Osteocyte (in vitro differentiated cells): Measurements from ENCODE around the gene LRIG1. TPM values are rescaled to one million over a fixed set of nuclear protein-coding genes. Genes with fewer than 3 reads are reported as not detected.
A peak's percentile ranks its signal among the peaks of the same experiment; 100 is the strongest.

Experiments
- DNase-seq: peaks from one replicate; pipeline ENCODE4 v3.0.0; 2021; ENCODE audit warnings: mixed read lengths; ENCODE audit not compliant: unreplicated experiment; ENCODE audit errors: extremely low spot score
- H3K27ac Mint-ChIP-seq: one replicate; pipeline ENCODE4 v1.8.0; 2021; ENCODE audit warnings: mild to moderate bottlenecking, mixed read lengths; ENCODE audit not compliant: unreplicated experiment
- H3K27me3 Mint-ChIP-seq: one replicate; pipeline ENCODE4 v1.8.0; 2021; ENCODE audit warnings: mixed read lengths; ENCODE audit not compliant: unreplicated experiment
- H3K36me3 Mint-ChIP-seq: one replicate; pipeline ENCODE4 v1.8.0; 2021; ENCODE audit warnings: mixed read lengths; ENCODE audit not compliant: unreplicated experiment
- H3K4me1 Mint-ChIP-seq: one replicate; pipeline ENCODE4 v1.8.0; 2021; ENCODE audit warnings: mixed read lengths; ENCODE audit not compliant: unreplicated experiment
- H3K4me3 Mint-ChIP-seq: one replicate; pipeline ENCODE4 v1.8.0; 2021; ENCODE audit warnings: mild to moderate bottlenecking, moderate library complexity, mixed read lengths; ENCODE audit not compliant: unreplicated experiment
- H3K9me3 Mint-ChIP-seq: one replicate; pipeline ENCODE4 v1.8.0; 2021; ENCODE audit warnings: mixed read lengths; ENCODE audit not compliant: unreplicated experiment
- total RNA-seq: library from RNA; stranded (reverse); gene quantifications from 2 replicates; pipeline ENCODE4 v1.2.1, GENCODE V29; 2021
- TF ChIP-seq, protein P1 (sequence below): fragments of 200-600 bp; sonication (generic); IDR thresholded peaks from 2 replicates; pipeline ENCODE4 v1.5.0; 2021; ENCODE audit warnings: antibody characterized with exemption, mild to moderate bottlenecking, moderate library complexity

Gene LRIG1
- total RNA-seq, 1 donor from 2014 or later = 60.8 TPM

DNA sequence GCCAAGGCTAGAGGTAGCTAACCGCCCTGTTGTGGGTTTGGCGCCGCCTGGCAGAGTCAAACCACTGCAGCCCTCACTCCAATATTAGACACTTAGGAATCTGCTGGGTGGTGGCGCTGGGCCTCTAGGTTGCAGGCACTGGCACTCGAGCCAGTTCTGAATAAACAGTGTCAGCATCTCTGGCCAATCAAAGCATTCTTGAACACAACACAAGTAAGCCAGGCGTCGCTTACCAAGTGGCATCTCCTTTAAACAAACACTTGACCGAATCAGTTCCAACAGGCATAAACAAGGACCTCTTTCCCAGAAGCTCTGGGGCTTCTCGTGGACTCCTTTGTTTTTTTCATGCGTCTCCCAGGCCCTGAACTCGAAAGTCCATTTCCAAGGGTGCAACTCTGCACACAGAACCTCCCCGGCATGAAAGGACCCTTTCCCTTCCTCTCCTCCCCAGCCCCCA, 82.3 kb downstream of the LRIG1 start:
- H3K9me3 Mint-ChIP-seq = peaks cover 6% of the 10 kb centered on the region
- peaks cover 16% of the 10 kb centered on the region for H3K4me1 Mint-ChIP-seq
- H3K27me3 Mint-ChIP-seq = no peaks in the 10 kb centered on the region
- peaks cover 51% of the 10 kb centered on the region for H3K36me3 Mint-ChIP-seq
- TF ChIP-seq, protein P1, sequence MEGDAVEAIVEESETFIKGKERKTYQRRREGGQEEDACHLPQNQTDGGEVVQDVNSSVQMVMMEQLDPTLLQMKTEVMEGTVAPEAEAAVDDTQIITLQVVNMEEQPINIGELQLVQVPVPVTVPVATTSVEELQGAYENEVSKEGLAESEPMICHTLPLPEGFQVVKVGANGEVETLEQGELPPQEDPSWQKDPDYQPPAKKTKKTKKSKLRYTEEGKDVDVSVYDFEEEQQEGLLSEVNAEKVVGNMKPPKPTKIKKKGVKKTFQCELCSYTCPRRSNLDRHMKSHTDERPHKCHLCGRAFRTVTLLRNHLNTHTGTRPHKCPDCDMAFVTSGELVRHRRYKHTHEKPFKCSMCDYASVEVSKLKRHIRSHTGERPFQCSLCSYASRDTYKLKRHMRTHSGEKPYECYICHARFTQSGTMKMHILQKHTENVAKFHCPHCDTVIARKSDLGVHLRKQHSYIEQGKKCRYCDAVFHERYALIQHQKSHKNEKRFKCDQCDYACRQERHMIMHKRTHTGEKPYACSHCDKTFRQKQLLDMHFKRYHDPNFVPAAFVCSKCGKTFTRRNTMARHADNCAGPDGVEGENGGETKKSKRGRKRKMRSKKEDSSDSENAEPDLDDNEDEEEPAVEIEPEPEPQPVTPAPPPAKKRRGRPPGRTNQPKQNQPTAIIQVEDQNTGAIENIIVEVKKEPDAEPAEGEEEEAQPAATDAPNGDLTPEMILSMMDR = no peak
- DNase-seq = no peak
- H3K4me3 Mint-ChIP-seq = no peak overlapping the region
- H3K27ac Mint-ChIP-seq = no peak overlapping the region

DNA sequence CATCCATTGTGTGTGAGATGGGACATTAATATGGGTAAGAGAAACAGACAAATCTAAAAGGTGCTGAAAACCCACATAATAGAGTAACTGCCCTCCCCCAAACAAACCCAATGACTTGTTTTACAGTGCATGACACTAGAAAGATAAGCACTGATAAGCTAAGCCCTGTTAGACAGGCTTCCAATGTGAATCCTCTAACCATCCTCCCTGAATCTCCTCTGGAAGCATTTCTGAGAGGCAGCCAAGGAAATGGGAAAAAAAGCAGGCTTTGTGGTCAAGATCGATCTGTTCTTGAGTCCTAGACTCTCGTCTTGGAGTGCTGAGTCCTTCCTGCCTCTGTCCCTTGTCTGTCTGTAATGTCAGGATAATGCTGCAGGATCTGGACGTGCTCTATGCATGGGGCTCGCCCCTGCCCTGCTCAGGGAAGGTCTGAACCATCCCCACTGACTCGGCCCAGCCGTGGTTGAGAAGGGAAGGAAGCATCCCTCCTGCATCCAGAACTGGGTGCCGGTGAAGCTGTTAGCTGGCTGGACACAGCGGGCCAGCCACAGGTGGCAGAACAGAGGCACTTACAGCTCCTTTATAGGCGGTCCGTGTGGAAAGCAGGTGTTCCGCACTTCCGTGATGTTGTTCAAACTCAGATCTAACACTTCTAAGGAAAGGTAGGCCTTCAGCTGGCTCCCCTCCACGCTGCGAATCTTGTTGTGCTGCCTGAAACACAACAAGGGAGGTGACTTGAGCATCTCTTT, 84.1 kb downstream of the LRIG1 start:
- Mint-ChIP-seq H3K4me3 (no peak overlapping the region), H3K27ac (no peak overlapping the region), H3K4me1 (peaks cover 21% of the 10 kb centered on the region), H3K27me3 (no peaks in the 10 kb centered on the region), H3K36me3 (peaks cover 53% of the 10 kb centered on the region), H3K9me3 (no peaks in the 10 kb centered on the region)
- no peak for DNase-seq
- TF ChIP-seq, protein P1 = no peak

DNA sequence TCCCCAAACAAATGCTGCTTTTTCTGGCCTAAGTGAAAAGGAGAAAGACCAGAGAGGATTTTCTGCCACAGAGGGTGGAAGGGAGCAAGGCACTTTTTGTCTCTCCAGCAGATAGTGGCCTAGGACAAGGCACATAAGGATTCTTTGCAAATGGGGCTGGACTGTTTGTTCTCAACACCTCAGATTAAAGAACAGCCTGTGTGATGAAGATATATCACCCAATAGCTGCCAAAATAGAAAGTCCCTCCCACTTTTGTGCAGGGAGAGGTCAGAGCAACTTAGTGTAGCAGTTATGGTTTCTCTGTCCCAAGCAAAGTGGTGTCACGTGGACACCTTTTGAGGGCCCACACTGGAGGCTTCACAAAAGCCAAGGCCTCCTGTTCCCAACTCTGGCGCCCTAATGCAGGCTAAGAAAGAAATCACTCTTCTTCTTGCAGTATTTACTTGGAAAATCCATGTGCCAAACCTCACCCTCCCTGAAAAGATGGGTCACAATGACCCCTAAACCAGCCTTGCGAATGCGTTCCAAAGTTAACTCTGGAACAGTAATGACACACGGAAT, 84.9 kb downstream of the LRIG1 start:
- H3K4me3 Mint-ChIP-seq = no peak overlapping the region
- H3K27me3 Mint-ChIP-seq = no peaks in the 10 kb centered on the region
- TF ChIP-seq, protein P1 = no peak
- no peak for DNase-seq
- H3K27ac Mint-ChIP-seq = no peak overlapping the region
- peaks cover 57% of the 10 kb centered on the region for H3K36me3 Mint-ChIP-seq
- peaks cover 21% of the 10 kb centered on the region for H3K4me1 Mint-ChIP-seq
- H3K9me3 Mint-ChIP-seq = no peaks in the 10 kb centered on the region

DNA sequence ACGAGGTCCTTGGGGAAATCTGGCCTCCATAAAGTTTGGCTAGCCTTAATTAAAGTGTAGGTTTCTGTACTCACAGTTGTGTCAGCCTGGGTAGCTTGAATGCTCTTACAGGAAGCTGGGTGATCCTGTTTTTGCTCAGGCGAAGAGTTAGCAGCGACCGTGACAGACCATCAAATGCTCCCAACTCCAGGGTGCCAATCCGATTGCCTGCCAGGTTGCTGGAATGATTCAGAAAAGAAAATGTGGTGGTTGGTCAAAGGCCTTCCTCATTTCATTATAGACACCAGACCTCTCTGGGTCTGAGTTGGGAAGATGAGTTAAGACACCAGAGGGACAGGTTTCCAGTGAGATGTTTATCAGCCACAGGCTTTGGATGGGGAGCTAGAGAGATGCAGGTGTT, 86.0 kb downstream of the LRIG1 start:
- no peak overlapping the region for H3K27ac Mint-ChIP-seq
- H3K4me3 Mint-ChIP-seq = no peak overlapping the region
- peaks cover 21% of the 10 kb centered on the region for H3K4me1 Mint-ChIP-seq
- peaks cover 54% of the 10 kb centered on the region for H3K36me3 Mint-ChIP-seq
- TF ChIP-seq, protein P1 = no peak
- no peaks in the 10 kb centered on the region for H3K9me3 Mint-ChIP-seq
- no peaks in the 10 kb centered on the region for H3K27me3 Mint-ChIP-seq
- DNase-seq = no peak

DNA sequence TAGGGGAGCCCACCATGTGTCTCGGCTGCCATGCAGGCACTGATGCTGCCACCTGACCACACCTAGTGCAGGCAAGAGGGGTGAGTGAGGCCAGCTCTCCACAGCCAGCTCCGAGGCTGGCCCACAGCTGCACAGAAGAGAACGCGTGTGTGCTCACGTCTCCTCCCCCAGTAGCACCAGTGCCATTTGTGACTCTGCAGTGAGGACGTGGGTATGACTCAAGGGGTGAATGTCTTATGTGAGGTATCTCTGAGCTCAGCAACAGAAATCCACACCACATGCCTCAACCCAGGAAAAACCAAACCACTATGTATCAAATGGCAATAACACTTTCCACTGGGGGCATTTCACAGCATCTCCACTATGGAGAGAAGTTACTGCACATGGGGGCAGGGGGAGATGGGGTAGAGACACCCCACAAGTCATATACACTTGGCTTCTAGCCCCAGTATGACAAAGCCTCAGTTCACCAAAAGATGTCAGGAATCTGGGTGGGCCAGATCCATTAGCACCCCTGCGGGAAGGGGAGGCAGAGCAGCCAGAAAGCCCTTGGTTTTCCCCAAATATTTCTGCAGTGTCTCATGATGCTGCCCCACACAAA, 87.6 kb downstream of the LRIG1 start:
- Mint-ChIP-seq H3K9me3 (no peaks in the 10 kb centered on the region), H3K4me3 (no peak overlapping the region), H3K27me3 (no peaks in the 10 kb centered on the region), H3K27ac (peak overlapping the region; percentile 43), H3K36me3 (peaks cover 59% of the 10 kb centered on the region), H3K4me1 (peaks cover 22% of the 10 kb centered on the region)
- DNase-seq = no peak
- TF ChIP-seq, protein P1 = no peak
